HG03097 (cell line): ENCODE measurements around the gene LMAN1.

Source experiments
- ATAC-seq: cut with Tn5 transposase; IDR thresholded peaks from one replicate; pipeline ENCODE4 v1.9.1; 2021; ENCODE audit not compliant: unreplicated experiment, low FRiP score

Gene LMAN1

DNA sequence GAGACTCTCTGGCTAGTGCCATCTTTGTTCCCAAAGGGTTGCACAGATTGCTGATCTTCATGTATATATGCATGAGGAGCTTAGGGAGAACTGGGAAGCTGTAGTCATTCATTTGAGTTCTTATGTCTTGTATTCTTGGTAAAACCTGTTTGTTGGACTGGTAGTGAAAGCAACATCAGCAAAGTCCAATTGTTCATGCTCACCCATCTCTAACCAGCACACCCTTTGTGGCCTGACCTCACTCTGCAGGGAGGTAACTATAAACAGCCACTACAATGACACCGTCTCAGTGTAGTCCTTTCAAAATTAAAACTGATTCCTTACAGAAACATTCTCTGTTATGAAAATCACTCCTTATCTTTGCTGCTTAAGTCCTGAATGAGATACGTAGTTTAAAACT lies 13.9 kb upstream of the LMAN1 start:
- ATAC-seq, result no peak

DNA sequence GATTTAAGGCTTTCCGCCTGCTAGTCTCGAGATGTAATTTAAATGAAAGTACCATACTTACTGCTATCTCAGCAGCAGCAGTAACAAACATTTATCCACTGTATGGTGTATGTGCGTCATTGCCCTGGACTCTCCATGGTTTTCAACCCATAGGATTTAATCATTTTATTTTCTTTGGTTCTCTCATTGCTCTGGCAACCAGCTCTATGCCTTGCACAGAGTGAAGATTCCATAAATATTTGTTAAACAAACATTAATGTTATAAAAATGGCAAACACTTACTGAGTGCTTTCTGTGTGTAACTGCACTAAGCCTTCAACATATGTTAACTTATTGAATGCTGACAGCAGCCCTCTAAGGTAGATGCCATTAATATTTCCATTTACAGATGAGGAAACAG lies 1.3 kb upstream of the LMAN1 start:
- ATAC-seq, result no peak

DNA sequence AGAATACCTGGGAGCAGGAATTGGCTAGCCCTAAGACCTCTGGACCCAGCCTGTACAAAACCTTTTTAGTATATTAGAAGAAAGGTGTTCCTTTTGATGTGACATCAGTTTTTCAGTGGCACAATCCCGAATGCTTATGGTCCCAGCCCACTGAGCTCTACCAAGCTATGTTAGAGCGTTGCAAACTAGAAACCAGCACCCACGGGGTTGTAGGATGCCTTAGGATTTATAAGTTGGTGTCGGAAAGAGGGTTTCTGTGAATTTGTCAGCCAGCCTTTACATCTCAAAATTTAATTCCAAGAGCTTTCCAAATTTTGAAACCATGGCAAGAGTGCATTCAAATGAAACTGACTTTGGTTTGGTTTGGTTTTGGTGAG lies 499 bp upstream of the LMAN1 start:
- no peak for ATAC-seq

GRCh38 chr18:59358414-59358711 lies 702 bp downstream of the LMAN1 start:
- no peak for ATAC-seq

- ATAC-seq, result no peak
Measured at GRCh38 chr18:59357928-59358327, 1.1 kb downstream of the LMAN1 start.

DNA sequence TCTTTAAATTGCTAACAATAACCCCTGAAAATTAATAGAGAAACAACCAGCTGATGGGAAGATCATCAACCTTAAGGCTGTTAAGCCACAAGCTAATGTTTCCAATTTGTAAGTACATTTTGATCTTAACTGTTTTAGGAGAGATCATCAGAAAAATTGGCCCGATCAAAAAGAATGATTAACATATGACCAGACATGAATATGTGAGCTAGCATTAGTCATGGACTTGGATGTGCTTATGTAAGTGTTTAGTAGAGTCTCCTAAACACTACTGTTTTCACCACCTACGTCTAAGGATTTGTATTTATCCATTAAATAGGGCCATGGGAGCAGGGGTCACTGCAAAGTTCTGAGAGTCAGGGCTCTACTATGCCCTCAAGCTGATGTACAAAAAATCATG lies 4.3 kb downstream of the LMAN1 start:
- ATAC-seq, result no peak

- no peak for ATAC-seq
Measured at GRCh38 chr18:59353079-59353680, 5.9 kb downstream of the LMAN1 start.

GRCh38 chr18:59352250-59352855 lies 6.7 kb downstream of the LMAN1 start:
- ATAC-seq, result no peak

DNA sequence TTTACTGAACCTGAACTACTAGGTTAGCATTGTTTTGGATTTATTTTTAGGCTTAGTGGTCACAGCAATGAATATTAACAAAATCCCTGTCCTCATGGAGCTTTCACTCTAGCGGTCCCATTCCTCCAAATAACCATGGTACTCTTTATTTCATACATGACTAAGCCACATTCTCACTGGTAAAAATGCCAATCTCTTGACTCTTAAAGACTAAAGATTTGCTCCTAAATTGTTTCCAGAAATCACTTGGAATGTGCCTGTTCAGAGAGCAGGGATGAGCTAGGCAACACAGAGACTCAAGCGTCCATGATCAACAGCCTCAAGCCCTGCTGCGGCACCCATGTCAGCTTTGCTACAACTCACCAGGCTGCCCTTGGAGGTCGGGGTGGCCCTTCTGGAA lies 13.5 kb downstream of the LMAN1 start:
- ATAC-seq, result no peak

DNA sequence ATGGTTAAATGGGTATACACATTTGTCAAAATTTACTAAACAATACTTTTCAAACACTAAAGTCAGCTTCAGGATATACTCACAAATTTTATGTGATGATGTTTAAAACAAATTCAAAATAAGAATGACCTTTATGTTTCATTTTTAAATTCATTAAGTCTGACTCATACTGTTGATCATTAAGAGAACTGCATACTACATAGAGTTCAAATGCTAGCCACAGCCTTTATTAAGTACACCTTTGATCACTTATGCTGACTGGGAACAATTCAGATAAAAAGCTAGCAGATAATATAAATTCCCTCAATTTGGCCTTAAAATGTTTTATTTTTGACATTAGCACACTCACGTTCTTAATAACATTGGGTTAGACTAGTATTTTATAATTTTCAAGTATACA lies 14.1 kb downstream of the LMAN1 start:
- ATAC-seq, result no peak

GRCh38 chr18:59343926-59344325 lies 15.1 kb downstream of the LMAN1 start:
- no peak for ATAC-seq

GRCh38 chr18:59340817-59341216 lies 18.2 kb downstream of the LMAN1 start:
- ATAC-seq, result no peak

GRCh38 chr18:59340312-59340711 lies 18.8 kb downstream of the LMAN1 start:
- ATAC-seq, result no peak

GRCh38 chr18:59332986-59333385 lies 26.1 kb downstream of the LMAN1 start:
- ATAC-seq, result no peak

- ATAC-seq, result no peak
Measured at GRCh38 chr18:59328683-59329082, 30.4 kb downstream of the LMAN1 start.

DNA sequence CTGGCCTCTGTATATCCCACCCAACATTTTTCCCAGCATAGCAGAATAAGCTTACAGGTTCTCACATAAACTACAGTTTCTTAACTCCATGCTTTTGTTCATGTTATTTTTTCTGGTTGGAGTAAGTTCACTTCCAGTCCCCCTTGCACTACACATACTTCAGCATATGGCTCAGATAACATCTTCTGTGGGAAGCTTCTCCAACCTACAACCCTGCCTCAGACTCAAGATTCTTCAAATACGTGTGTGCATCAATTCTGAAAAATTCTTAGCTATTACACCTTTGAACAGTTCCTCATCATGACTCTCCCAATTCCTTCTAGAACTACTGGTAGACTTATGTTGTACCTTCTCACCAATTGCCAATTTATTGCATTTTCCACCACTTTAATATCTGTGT lies 33.1 kb downstream of the LMAN1 start:
- no peak for ATAC-seq

DNA sequence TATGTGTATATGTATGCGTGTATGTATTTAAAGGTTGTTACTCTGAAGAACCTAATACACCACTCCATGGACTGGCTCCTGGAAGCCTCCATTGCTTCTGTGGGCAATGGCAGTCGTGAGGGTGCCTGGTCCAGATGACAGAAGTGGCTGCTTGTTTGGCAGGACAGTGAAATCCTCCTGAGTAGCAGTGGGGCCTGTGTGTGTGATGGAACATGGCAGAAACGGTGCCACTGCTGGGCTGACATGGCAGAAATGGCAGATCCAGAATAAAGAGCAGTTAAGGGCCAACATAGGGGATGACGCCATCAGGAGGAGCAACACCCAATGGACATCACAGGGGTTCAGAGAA lies 34.5 kb downstream of the LMAN1 start:
- ATAC-seq, result no peak

- ATAC-seq, result no peak
Measured at GRCh38 chr18:59323931-59324622, 35.0 kb downstream of the LMAN1 start.

DNA sequence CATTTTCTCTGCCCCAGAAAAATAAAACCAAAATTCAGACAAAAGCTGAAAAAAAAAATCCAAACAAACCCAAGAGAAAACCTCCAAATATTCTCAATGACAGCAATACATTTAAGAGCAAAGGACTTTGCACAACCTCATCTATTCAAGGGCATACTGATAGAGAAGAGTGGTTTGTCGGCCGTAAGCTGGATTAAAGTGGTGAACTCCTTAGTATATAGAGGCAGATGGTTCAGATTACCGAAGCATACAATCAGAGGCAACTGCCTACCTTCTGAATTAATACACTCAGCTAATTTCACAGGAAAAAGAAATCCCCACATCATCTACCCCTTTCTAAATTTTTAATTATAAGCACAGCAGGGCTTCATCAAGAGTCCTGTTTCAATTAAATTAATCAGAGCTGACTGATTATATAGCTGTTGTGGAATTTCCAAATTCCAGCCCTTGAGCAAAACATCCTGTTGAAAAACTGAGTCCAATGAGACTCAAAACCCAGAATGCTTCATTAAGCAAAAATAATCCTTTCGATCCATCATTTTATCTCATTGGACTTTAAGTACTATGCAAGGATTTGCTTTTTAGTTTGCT lies 40.5 kb downstream of the LMAN1 start, which contains the start of gene CPLX4:
Gene CPLX4, minus strand, starts transcription at position 190 of the 591 bp plus-strand sequence. Its CDS starts 187 bp downstream, at position 3.
- no peak for ATAC-seq

DNA sequence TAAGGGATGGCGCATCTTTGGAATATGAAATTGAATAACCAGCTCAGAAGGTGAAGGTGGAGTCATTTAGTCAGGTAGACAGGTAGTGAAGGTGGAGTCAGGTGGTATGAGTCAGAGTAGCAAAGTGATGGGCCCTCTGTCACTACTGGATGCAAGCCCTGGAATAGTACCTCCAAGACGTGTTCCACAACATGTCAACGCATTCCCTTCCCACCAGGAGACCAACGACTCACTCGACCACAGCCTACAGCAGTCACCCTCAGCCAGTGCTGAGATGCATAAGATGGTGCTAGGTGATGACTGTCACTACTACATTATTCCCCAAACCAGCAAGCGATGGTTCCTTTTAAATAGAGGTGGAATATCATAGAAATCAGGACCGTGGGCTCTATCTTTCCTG lies 47.4 kb downstream of the LMAN1 start:
- no peak for ATAC-seq

GRCh38 chr18:59308938-59309260 lies 50.2 kb downstream of the LMAN1 start:
- ATAC-seq, result no peak

- ATAC-seq, result peak; percentile 58
Measured at GRCh38 chr18:59308248-59308937, 50.7 kb downstream of the LMAN1 start.
